ENCODE data around the gene VPS35.
A peak's percentile ranks its signal among the peaks of the same experiment; 100 is the strongest.

The VPS35 gene

DNA sequence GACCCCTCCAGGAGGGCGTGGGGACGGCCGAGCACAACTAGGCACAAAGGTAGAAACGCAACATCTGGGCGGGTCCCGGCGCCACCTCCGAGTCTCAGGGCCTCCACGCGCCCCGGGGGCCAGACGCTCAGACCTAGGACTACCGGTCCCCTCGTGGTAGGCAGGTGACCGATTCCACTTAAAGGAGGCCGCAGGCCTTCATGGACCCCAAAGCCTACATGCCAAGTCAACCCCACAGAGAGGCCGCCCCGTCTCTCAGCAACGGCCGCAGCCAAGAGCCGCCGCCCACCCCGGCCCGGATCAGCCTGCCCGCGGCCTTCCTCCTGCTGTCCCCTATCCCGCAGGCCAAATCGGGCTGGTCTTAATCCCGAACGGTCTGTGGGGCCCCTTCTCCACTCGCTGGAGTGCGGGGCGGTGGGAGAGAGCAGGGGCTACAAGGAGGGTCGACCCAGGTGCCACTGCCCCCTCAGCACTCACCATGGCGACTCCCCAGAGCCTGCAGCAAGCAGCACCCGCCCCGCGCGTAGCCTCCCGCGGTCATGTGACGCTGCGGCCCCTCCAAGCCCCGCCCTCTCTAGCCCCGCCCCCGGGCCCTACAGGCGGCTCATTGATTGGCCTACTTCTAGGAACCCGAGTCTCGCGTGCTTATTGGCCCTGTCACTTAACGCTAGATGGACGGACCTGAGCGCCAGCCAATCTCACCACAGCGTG is at the start of gene VPS35:
TSS of gene VPS35 (minus strand) at position 525 of the 711 bp plus-strand sequence. CDS start at position 480, 45 bp downstream.
- peak; percentile 90 for DNase-seq (ENCODE audit: low spot score)

DNA sequence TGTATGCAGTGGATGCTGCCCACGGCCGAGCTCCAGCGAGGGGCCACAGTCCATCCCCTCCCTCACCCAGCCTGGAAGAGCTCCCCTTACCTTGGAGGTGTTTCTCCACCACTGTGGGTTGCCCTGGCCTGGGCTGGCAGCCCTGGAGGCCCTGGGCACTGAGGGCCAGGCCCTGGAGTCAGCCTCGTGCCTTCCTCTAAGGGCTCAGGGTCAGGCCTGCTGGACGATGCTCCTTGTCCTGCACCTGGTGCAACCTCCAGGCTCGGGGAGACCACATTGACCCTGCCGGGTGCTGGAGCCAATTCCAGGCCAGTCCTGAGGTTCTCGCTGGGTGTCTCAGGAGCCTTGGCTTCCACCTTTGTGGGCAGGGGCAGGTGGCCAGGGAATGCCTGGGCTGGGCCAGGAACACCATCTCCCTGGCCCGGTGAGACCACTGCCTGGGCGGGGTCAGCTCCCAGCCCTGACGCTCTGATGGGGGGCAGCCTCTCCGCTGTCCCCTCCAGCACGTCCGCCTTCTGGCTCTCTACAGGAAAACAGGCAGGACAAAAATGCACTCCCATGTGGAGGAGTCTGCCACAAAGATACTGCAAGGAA is 48.7 kb upstream of the VPS35 start:
- no peak for DNase-seq (ENCODE audit: low spot score)

DNA sequence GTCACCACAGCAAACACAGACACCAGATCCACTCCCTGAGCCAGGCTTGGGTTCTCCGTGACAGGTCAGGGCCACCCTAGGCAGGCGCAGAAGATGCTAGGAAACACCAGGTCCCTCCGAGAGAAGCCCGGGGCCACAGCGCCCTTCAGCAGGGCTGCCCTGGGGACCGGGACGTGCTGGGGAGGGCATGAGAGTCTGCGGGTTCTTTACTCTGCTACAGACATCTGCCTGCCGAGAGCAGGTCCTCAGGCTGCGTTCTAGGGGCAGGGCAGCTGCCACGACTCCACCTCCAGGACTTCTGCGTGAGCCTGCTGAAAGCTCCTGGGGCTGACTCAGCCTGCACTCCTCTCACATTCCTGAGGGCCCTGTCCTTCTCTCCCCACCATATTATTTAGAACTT is 47.7 kb upstream of the VPS35 start:
- DNase-seq (ENCODE audit: low spot score), result no peak

DNA sequence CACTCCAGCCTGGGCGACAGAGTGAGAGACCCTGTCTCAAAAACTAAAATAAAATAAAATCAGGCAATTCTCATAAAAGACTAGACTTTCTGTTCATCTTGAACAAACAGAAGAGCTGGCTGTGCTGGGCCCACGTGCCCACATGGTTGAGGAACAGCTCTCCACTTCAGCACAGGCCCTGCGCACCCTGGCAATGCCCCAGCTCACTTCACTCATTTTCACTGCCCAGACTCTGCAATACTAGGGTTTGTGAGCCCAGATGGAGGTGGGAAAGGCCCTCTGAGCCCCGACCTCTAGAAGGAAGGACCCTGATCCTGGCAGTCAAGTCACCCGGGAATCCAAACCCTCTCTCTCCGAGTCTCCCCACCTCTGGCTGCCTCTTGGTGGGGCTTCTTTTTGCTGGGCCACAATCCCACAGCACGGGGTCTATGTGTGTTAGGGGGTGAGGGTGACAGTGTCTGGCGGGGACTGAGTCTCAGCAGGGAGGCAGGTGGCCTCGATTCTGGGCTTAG is 44.4 kb upstream of the VPS35 start:
- no peak for DNase-seq (ENCODE audit: low spot score)

GRCh38 chr16:46732561-46732960 is 43.6 kb upstream of the VPS35 start:
- DNase-seq (ENCODE audit: low spot score), result no peak

- DNase-seq (ENCODE audit: low spot score), result no peak
Measured at GRCh38 chr16:46731691-46732555, 42.9 kb upstream of the VPS35 start.

- no peak for DNase-seq (ENCODE audit: low spot score)
Measured at GRCh38 chr16:46730801-46731690, 42.1 kb upstream of the VPS35 start.

DNA sequence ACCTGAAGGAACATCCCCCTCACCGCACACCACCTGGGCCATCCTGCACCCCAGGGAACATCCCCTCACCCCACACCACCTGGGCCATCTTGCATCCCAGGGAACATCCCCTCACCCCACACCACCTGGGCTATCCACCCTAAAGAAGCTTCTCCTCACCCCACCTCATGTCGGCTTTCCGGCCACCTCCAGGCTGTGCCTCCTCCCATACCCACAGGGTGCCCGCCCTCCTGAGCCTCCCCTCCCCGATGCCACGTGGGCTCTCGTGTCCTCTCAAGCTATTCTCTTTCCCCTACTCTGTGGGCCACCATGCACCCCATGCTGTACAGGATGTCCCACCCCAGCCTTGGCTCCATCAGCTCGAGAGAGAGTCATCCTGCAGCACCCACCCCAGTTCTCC is 41.1 kb upstream of the VPS35 start:
- no peak for DNase-seq (ENCODE audit: low spot score)

GRCh38 chr16:46729326-46729995 is 40.5 kb upstream of the VPS35 start:
- DNase-seq (ENCODE audit: low spot score), result no peak

- no peak for DNase-seq (ENCODE audit: low spot score)
Measured at GRCh38 chr16:46728806-46729205, 39.8 kb upstream of the VPS35 start.

DNA sequence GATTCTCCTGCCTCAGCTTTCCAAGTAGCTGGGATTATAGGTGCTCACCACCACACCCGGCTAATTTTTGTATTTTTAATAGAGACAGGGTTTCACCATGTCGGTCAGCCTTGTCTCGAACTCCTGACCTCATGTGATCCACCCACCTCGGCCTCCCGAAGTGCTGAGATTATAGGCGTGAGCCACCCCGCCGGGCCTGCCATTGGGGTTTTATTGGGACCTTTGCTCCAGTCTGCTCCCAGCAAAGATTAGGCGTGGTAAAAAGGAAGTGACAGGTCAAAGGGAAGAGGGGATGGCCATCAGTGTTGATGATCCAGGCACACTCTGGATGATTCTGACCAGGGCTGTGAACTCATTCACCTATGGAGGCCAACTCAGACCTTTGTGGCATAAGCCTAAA is 38.7 kb upstream of the VPS35 start:
- no peak for DNase-seq (ENCODE audit: low spot score)

- no peak for DNase-seq (ENCODE audit: low spot score)
Measured at GRCh38 chr16:46727184-46727583, 38.2 kb upstream of the VPS35 start.

GRCh38 chr16:46721885-46722284 is 32.9 kb upstream of the VPS35 start:
- DNase-seq (ENCODE audit: low spot score), result no peak

GRCh38 chr16:46720619-46721018 is 31.6 kb upstream of the VPS35 start:
- DNase-seq (ENCODE audit: low spot score), result no peak

DNA sequence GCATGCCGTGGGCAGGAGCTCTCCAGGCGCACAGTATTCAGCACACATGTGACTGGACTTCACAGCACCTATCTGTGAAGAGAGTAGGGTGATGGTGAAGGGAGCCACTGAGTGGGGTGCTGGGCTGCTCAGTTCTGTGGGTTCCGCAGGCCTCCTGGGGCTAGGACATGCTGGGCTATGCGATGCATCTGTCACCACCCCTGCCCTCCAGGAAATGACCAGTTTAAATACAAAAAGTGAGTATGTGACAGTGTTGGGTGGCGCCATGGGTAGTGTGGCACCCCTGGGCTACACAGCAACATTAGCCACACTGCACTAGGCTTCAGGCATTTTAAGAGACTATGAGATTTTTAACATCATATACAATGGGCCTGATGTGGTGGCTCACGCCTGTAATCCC is 30.6 kb upstream of the VPS35 start:
- DNase-seq (ENCODE audit: low spot score), result no peak

DNA sequence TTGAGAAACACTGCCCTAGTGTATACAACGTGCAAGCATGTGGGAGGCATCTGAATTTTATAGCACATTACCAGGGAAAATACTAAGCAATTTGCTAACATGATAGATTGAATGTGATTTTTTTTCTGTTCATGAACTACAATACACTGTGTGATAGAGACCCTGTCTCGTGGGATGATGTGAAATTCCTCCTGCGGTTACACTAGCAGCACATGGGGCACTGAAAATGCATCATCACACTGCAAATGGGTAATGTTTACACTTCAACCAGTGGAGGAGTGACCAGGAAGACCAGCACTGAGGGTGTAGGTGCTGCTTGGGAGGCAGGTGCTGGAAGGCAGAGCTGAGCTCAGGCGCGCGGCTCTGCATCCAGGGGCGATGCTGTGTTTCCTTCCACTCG is 29.2 kb upstream of the VPS35 start:
- DNase-seq (ENCODE audit: low spot score), result no peak

- DNase-seq (ENCODE audit: low spot score), result no peak
Measured at GRCh38 chr16:46717692-46718091, 28.7 kb upstream of the VPS35 start.

GRCh38 chr16:46715769-46716305 is 26.9 kb upstream of the VPS35 start:
- DNase-seq (ENCODE audit: low spot score), result no peak

- DNase-seq (ENCODE audit: low spot score), result no peak
Measured at GRCh38 chr16:46714797-46715591, 26.0 kb upstream of the VPS35 start.

GRCh38 chr16:46713634-46714033 is 24.7 kb upstream of the VPS35 start:
- DNase-seq (ENCODE audit: low spot score), result no peak
